ENCODE measurements around the gene MAPKAP1.
"Not testable (repeated sequence)": the region's sequence is repeated elsewhere in the genome, so short reads cannot be mapped to it uniquely, and the experiment has no call there.

Gene MAPKAP1

DNA sequence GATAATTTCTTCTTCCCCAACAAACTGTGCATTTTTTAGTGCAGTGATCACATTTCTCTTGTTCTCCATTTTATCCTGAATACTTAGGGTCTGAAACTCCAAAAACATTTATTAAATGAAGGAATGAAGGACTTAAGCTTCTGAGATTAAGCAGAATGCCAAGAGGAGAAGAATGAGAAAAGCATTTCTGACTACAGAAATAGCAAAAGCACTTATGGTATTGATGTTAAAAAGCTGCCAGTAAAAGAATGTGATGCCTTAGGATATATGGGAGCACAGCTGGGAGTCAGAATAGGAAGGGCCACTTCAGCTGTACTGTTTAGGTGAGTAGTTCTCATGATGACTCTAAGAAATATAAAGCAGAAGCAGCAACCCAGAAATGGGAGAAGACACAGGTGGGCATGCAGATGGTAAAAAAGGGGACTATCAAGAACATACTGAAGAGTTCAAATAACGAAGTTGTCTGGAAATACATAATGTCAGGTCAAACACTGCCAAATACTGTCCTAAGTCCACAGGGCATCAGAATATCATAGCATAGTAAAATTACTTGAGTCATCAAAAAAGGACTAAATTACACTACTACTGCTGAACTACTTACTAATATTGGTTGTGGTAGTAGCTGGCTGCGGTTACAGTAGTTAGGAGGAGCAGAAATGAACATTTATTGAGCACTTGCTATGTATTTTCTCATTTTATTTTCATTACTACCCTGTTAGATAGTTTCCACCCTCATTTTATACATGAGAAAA is 132.7 kb downstream of the MAPKAP1 start:
- TF ChIP-seq, protein P1, sequence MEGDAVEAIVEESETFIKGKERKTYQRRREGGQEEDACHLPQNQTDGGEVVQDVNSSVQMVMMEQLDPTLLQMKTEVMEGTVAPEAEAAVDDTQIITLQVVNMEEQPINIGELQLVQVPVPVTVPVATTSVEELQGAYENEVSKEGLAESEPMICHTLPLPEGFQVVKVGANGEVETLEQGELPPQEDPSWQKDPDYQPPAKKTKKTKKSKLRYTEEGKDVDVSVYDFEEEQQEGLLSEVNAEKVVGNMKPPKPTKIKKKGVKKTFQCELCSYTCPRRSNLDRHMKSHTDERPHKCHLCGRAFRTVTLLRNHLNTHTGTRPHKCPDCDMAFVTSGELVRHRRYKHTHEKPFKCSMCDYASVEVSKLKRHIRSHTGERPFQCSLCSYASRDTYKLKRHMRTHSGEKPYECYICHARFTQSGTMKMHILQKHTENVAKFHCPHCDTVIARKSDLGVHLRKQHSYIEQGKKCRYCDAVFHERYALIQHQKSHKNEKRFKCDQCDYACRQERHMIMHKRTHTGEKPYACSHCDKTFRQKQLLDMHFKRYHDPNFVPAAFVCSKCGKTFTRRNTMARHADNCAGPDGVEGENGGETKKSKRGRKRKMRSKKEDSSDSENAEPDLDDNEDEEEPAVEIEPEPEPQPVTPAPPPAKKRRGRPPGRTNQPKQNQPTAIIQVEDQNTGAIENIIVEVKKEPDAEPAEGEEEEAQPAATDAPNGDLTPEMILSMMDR (IDR thresholded peaks at IDR 0.05; ENCODE audit: extremely low read depth, missing control alignments): no peak
- no peak for DNase-seq (ENCODE audit: low spot score)

DNA sequence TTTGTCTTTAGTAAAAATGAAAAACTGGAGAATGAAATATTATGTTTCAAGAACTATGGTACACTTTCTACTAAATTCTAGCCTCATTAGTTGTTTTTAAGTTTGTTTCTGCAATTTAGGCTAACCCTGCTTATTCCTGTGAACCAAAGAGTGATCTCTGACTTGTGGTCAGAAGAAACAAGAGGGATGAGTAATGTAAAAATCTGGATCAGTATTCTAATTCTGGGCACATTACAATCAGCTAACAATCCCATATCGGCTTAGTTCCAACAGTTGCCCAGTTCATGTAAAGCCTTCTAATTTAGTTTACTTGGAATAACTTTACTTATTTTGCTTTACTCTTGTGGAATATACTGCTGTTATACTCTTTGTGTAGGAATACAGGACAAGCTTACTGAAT is 134.5 kb downstream of the MAPKAP1 start:
- not testable (repeated sequence) for DNase-seq (ENCODE audit: low spot score)

DNA sequence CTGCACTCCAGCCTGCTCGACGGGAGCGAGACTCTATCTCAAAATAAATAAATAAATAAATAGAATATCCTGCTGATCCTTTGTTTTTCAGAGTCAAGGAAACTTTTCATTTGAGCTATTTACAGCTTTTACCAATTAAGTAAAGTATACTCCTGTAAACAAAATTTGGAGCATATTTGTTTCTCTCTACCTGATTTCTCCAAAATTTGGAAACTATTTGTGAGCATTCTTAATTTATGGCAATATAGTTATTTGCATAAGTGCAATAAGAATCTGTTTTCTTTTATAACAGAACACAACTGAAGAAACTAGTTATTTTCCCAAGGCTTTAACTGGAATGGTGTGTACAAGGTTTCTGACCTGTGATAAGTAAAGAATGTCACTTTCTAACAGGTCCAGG is 135.2 kb downstream of the MAPKAP1 start:
- not testable (repeated sequence) for DNase-seq (ENCODE audit: low spot score)

DNA sequence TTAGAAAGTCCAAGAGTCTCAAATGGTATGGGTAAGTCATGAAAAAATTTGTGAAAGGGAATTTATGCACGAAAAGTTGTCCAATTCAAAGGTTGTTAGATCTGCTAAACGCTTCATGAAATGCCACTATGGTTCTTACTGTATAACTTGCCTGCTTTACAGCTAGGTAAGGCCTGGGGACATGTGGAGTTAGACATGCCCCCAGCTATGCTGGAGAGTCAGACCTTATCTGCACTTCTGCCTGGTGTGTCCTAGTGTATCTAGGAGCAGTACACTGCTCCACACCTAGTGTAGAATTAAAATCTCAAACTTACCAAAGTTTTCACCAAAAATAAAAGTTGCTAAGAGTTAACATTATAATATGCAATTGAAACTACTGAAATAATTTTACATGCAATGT is 136.8 kb downstream of the MAPKAP1 start:
- no peak for DNase-seq (ENCODE audit: low spot score)
- TF ChIP-seq, protein P1 (IDR thresholded peaks at IDR 0.05; ENCODE audit: extremely low read depth, missing control alignments): no peak

DNA sequence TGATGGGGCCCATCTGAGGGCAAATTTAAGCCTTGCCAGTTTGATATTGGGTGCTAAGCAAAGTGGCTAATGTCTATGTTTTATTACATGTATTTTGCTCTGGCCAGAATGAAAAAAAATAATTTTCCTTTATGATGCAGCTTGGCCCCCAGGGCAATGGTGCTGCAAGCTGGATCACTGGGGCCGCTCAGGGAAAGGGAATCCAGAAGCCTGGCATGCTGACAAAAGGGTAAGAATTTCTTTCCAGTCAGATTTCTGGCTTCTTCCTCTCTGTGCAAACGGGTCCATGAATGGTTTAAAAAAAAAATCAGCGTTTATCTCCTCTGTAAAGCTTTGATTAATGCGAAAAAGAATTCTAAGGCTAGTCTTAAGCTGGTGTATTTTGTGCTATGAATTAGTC is 138.4 kb downstream of the MAPKAP1 start:
- TF ChIP-seq, protein P1 (IDR thresholded peaks at IDR 0.05; ENCODE audit: extremely low read depth, missing control alignments): no peak
- no peak for DNase-seq (ENCODE audit: low spot score)

DNA sequence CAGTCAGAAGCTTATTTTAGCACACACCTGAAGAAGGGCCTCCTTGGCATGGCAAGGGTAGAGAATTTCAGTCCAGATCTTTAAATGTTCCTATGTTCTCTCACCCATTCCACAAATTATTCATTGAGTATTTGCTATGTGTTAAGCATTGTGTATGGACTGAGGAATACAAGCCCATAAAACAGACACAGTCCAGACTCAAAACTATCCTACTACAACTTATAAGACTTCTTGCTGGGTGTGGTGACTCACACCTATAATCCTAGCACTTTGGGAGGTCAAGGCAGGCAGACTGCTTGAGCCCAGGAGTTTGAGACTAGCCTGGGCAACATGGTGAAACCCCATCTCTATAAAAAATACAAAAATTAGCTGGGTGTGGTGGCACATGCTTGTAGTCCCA is 141.0 kb downstream of the MAPKAP1 start:
- DNase-seq (ENCODE audit: low spot score): not testable (repeated sequence)

DNA sequence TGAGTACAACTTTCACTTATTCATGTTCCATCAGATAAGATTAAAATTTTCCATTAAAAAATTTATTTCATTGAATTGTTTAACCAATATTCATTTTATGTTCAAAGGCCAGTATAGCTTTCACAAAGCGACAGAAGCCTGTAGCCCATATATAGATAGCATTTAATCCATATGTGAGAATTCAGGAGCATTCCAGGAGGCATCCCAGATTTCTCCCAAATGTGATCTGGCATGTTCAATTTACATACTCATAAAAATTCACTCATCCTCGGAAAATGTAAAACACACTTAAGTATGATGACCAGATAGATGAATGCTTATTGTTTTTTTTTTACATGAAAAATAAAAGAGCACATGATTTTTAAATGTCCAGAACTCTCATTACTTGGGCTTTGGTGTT is 141.9 kb downstream of the MAPKAP1 start:
- DNase-seq (ENCODE audit: low spot score): no peak
- TF ChIP-seq, protein P1 (IDR thresholded peaks at IDR 0.05; ENCODE audit: extremely low read depth, missing control alignments): no peak

DNA sequence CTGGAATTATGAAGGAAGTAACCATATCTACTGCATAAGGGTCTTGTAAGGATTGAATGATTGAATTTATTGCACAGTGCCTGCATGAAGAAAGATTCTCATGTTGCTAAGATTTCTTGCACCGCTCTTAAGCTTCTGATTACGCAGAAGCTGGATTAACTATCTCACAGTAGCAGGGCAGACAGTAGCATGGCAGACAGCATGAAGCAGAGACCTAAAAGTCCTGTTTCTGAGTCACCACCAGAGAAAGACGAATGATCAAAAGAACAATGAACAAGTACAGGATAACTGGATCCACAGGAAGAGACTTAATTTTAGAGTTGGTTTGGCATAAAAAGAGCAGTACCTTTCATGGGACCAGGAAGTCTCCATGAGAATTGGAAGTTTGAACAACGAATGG is 142.4 kb downstream of the MAPKAP1 start:
- TF ChIP-seq, protein P1 (IDR thresholded peaks at IDR 0.05; ENCODE audit: extremely low read depth, missing control alignments): no peak
- no peak for DNase-seq (ENCODE audit: low spot score)

DNA sequence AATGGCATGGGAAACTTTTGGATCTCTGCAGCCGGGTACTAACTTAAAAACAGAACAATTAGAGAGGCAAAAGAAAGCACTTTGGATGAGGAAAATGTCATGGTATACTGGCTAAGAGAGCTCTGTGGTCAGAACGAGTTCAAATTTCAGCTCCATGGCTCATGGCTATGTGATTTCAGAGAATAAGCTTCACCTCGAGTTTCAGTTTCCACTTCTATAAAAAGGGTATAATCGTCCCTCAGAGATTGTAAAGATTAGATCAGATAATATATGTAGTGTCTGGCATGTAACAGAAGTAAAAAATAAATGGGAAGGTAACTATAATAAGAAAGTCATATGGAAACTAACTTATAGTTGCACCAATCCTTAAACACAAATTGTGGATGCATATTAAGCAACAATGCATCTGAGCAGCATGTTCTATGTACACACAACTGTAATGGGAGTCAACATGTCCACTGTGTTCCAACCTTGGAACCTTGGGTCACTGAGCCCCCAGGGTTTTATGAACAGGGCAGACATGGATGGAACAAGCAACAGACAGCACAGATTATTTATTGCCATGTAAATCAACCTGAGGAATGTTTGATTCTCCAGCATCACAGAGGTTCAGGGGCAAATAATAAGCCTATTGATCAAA is 145.4 kb downstream of the MAPKAP1 start:
- TF ChIP-seq, protein P1 (IDR thresholded peaks at IDR 0.05; ENCODE audit: extremely low read depth, missing control alignments): no peak
- peak; percentile 55 for DNase-seq (ENCODE audit: low spot score)
